T-helper 22 cell (primary cell): ENCODE measurements around the gene TCF4.

Experiments
- DNase-seq: peaks from one replicate; pipeline ENCODE4 v3.0.0-alpha.2; 2020; ENCODE audit warnings: low read depth

TCF4 gene

GRCh38 chr18:55503167-55503820, 84.7 kb downstream of the TCF4 start:
- no peak for DNase-seq

- no peak for DNase-seq
Measured at GRCh38 chr18:55501982-55502710, 85.8 kb downstream of the TCF4 start.

GRCh38 chr18:55501579-55501978, 86.4 kb downstream of the TCF4 start:
- no peak for DNase-seq

GRCh38 chr18:55500316-55501086, 87.5 kb downstream of the TCF4 start:
- DNase-seq = no peak

- DNase-seq = no peak
Measured at GRCh38 chr18:55499526-55499925, 88.5 kb downstream of the TCF4 start.

- no peak for DNase-seq
Measured at GRCh38 chr18:55497825-55498403, 90.1 kb downstream of the TCF4 start.

GRCh38 chr18:55494899-55495298, 93.1 kb downstream of the TCF4 start:
- no peak for DNase-seq

- DNase-seq = no peak
Measured at GRCh38 chr18:55494441-55494840, 93.6 kb downstream of the TCF4 start.

GRCh38 chr18:55491616-55492015, 96.4 kb downstream of the TCF4 start:
- DNase-seq = no peak

GRCh38 chr18:55489034-55489986, 98.7 kb downstream of the TCF4 start:
- no peak for DNase-seq

- no peak for DNase-seq
Measured at GRCh38 chr18:55488473-55488872, 99.5 kb downstream of the TCF4 start.

GRCh38 chr18:55487997-55488396, 100.0 kb downstream of the TCF4 start:
- no peak for DNase-seq

- no peak for DNase-seq
Measured at GRCh38 chr18:55486936-55487335, 101.1 kb downstream of the TCF4 start.

- DNase-seq = no peak
Measured at GRCh38 chr18:55485666-55486065, 102.3 kb downstream of the TCF4 start.

- DNase-seq = no peak
Measured at GRCh38 chr18:55484773-55485172, 103.2 kb downstream of the TCF4 start.

- no peak for DNase-seq
Measured at GRCh38 chr18:55483266-55483871, 104.6 kb downstream of the TCF4 start.

- DNase-seq = no peak
Measured at GRCh38 chr18:55479656-55480420, 108.2 kb downstream of the TCF4 start.

- no peak for DNase-seq
Measured at GRCh38 chr18:55477860-55478581, 110.0 kb downstream of the TCF4 start.

GRCh38 chr18:55477499-55477859, 110.5 kb downstream of the TCF4 start:
- DNase-seq = no peak

GRCh38 chr18:55475916-55476315, 112.1 kb downstream of the TCF4 start:
- no peak for DNase-seq
